OCI-LY7 (cell line): ENCODE measurements around the gene PLEK.

Experiments
- CTCF ChIP-seq: fragments of 200-600 bp; sonication (generic); conservative IDR thresholded peaks from 2 replicates; pipeline ENCODE4 v1.5.1; 2014; ENCODE audit warnings: mild to moderate bottlenecking, antibody characterized with exemption, low read length, moderate library complexity, mixed read lengths
- EZH2phosphoT487 ChIP-seq: fragments of 200-600 bp; sonication (generic); IDR thresholded peaks from 2 replicates; pipeline ENCODE4 v1.6.1; 2018; ENCODE audit warnings: low read depth, borderline replicate concordance, mild to moderate bottlenecking, mixed run types, antibody characterized with exemption, low read length, moderate library complexity, mixed read lengths

DNA sequence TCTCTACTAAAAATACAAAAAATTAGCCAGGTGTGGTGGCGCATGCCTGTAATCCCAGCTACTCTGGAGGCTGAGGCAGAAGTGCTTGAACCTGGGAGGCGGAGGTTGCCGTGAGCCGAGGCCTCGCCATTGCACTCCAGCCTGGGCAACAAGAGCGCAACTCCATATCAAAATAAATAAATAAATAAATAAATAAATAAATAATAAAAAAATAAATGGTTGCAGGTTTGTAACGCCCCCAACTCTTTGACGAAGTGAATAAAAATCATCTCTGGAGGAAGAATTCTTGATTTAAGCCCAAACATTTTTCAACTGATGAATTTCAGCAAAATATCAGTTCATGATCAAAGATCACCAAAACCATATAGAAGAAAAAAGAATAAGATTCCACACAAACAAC, 32.1 kb upstream of the PLEK start:
- TF ChIP-seq CTCF (no peak), EZH2phosphoT487 (no peak)
